Keratinocyte (primary cell): ENCODE data around the gene WDFY2. TPM values are rescaled to one million over a fixed set of nuclear protein-coding genes. Genes with fewer than 3 reads are reported as not detected.

ENCODE experiments used
- DNase-seq: peaks from one replicate; pipeline ENCODE4 v3.0.0-alpha.2; 2011; ENCODE audit warnings: low read depth, missing footprints, low spot score
- FAIRE-seq: peaks from 2 replicates; lab custom pipeline; 2011; peaks lifted over from hg19 to GRCh38; lab: Jason Lieb, UNC
- H2AFZ ChIP-seq: 2 replicates; pipeline ENCODE4 v1.6.0; 2012; ENCODE audit warnings: low read length, control low read depth, inconsistent platforms; ENCODE audit not compliant: control insufficient read depth
- H3K27ac ChIP-seq: 2 replicates; pipeline ENCODE4 v1.5.1; 2011; ENCODE audit warnings: low read length; ENCODE audit not compliant: control insufficient read depth, insufficient read depth
- H3K27me3 ChIP-seq: 3 replicates; pipeline ENCODE4 v1.6.0; 2011; ENCODE audit warnings: low read length; ENCODE audit not compliant: control insufficient read depth, insufficient read depth; ENCODE audit errors: extremely low read depth
- H3K36me3 ChIP-seq, 2 experiments: 2 replicates in 1 of 2; 3 replicates in 1 of 2; pipeline ENCODE4 v1.5.1; 2011; ENCODE audit warnings: low read length in 2 of 2, mild to moderate bottlenecking in 1 of 2; ENCODE audit not compliant: control insufficient read depth in 2 of 2, insufficient read depth in 2 of 2; ENCODE audit errors: extremely low read depth in 1 of 2
- H3K4me1 ChIP-seq: 3 replicates; pipeline ENCODE4 v1.5.1; 2011; ENCODE audit warnings: low read length; ENCODE audit not compliant: control insufficient read depth, insufficient read depth; ENCODE audit errors: extremely low read depth
- H3K4me2 ChIP-seq: 3 replicates; pipeline ENCODE4 v1.6.0; 2011; ENCODE audit warnings: low read depth, low read length; ENCODE audit not compliant: control insufficient read depth, insufficient read depth; ENCODE audit errors: extremely low read depth
- H3K4me3 ChIP-seq, 3 experiments: fragments of 200-600 bp in 1 of 3; sonication (generic) in 1 of 3; 2 replicates in 2 of 3; 3 replicates in 1 of 3; pipeline ENCODE4 v1.5.1; 2011 to 2016; ENCODE audit warnings: low read length in 3 of 3, mild to moderate bottlenecking in 3 of 3, control low read depth in 2 of 3, inconsistent platforms in 1 of 3, low read depth in 1 of 3, mixed read lengths in 1 of 3, mixed run types in 1 of 3, moderate library complexity in 1 of 3; ENCODE audit not compliant: control insufficient read depth in 2 of 3, insufficient read depth in 2 of 3; ENCODE audit errors: extremely low read depth in 1 of 3
- H3K79me2 ChIP-seq: 2 replicates; pipeline ENCODE4 v1.6.0; 2012; ENCODE audit warnings: low read length; ENCODE audit not compliant: control insufficient read depth, insufficient read depth
- H3K9ac ChIP-seq: 3 replicates; pipeline ENCODE4 v1.6.0; 2011; ENCODE audit warnings: low read length; ENCODE audit not compliant: control insufficient read depth, insufficient read depth; ENCODE audit errors: extremely low read depth
- H3K9me1 ChIP-seq: 3 replicates; pipeline ENCODE4 v1.6.0; 2011; ENCODE audit warnings: low read length; ENCODE audit not compliant: control insufficient read depth, insufficient read depth; ENCODE audit errors: extremely low read depth
- H3K9me3 ChIP-seq: 2 replicates; pipeline ENCODE4 v1.5.1; 2012; ENCODE audit warnings: low read depth, low read length; ENCODE audit not compliant: control insufficient read depth
- H4K20me1 ChIP-seq: 3 replicates; pipeline ENCODE4 v1.6.0; 2011; ENCODE audit warnings: low read length; ENCODE audit not compliant: control insufficient read depth, insufficient read depth; ENCODE audit errors: extremely low read depth
- EZH2 ChIP-seq: IDR thresholded peaks from one replicate; pipeline ENCODE4 v1.6.1; 2012; ENCODE audit warnings: inconsistent platforms, mild to moderate bottlenecking, low read length, moderate library complexity
- dilution Hi-C: fragments of 300-500 bp; cut with MboI; formaldehyde crosslinking; loops from one replicate; pipeline ENCODE4 v1.7.0; 2020; ENCODE audit warnings: low sequenced_read_pairs; ENCODE audit not compliant: extremely low pct_ligation_motif_present
- polyA plus RNA-seq, 5 experiments: library from polyadenylated mRNA; depleted of rRNA in 3 of 5; stranded (reverse) in 3 of 5; stranded (forward) in 1 of 5; unstranded in 1 of 5; fragments of >200 nt; gene quantifications; 1 replicate in 1 of 5; 2 replicates in 3 of 5; 3 replicates in 1 of 5; pipeline versions ENCODE4 v1.2.1 to v1.2.3, GENCODE V29; 2011 to 2012; ENCODE audit warnings: missing spikeins in 2 of 5, low read depth in 1 of 5, low replicate concordance in 1 of 5
- TF ChIP-seq, protein P1 (sequence below), 3 experiments: IDR thresholded peaks in 1 of 3; conservative IDR thresholded peaks in 1 of 3; optimal IDR thresholded peaks in 1 of 3; 2 replicates in 2 of 3; 3 replicates in 1 of 3; pipeline versions ENCODE3 to v1.5.1; 2011; ENCODE audit warnings: low read length in 3 of 3, mild to moderate bottlenecking in 3 of 3, moderate library complexity in 2 of 3, control low read depth in 1 of 3, inconsistent platforms in 1 of 3; ENCODE audit not compliant: insufficient read depth in 2 of 3; ENCODE audit errors: extremely low read depth in 1 of 3

WDFY2 gene
- polyA plus RNA-seq, 1 donor (not counting 4 experiments of a cell fraction or from before 2014, with no cell fraction given) = 18.6 TPM

DNA sequence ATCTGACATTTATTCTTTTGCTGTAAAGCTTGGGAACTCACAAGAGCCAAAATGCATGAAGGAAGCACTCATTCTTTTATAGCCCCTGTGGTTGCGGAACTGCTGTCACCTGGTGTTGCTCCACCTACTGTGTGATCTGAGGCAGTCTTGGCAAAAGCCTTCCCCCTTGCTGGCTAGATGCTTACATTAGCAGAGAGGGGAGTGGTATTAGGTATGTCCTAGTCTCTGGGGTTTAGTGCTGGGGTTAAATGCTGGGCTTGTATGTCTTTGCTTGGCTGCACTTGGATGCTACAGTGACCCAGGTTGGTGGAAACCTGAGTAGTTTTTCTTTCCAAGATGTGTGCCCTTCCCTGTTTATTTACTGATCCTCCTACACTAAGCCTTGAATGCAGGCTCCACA lies 99.3 kb downstream of the WDFY2 start:
- TF ChIP-seq, protein P1, sequence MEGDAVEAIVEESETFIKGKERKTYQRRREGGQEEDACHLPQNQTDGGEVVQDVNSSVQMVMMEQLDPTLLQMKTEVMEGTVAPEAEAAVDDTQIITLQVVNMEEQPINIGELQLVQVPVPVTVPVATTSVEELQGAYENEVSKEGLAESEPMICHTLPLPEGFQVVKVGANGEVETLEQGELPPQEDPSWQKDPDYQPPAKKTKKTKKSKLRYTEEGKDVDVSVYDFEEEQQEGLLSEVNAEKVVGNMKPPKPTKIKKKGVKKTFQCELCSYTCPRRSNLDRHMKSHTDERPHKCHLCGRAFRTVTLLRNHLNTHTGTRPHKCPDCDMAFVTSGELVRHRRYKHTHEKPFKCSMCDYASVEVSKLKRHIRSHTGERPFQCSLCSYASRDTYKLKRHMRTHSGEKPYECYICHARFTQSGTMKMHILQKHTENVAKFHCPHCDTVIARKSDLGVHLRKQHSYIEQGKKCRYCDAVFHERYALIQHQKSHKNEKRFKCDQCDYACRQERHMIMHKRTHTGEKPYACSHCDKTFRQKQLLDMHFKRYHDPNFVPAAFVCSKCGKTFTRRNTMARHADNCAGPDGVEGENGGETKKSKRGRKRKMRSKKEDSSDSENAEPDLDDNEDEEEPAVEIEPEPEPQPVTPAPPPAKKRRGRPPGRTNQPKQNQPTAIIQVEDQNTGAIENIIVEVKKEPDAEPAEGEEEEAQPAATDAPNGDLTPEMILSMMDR (optimal IDR thresholded peaks at IDR 0.05 in 1 of 3, IDR thresholded peaks at IDR 0.05 in 1 of 3, conservative IDR thresholded peaks at IDR 0.05 in 1 of 3; ENCODE audit: extremely low read depth in 1 of 3, insufficient read depth in 2 of 3, low read length in 3 of 3) = no peak
- TF ChIP-seq EZH2 = no peak
- Histone ChIP-seq H4K20me1 (peaks cover 2% of the 10 kb centered on the region), H3K9me1 (no peaks in the 10 kb centered on the region), H3K27ac (no peak overlapping the region), H3K9me3 (no peaks in the 10 kb centered on the region), H3K27me3 (no peaks in the 10 kb centered on the region), H3K9ac (no peak overlapping the region), H3K4me3 (no peak overlapping the region), H2AFZ (no peak overlapping the region), H3K36me3 (peaks cover 8 to 24% of the 10 kb centered on the region in 2 experiments), H3K4me1 (peaks cover 18% of the 10 kb centered on the region), H3K79me2 (peaks cover 72% of the 10 kb centered on the region), H3K4me2 (no peak overlapping the region)
- DNase-seq (no peak), FAIRE-seq (no peak)
- dilution Hi-C loops = no loop called here

DNA sequence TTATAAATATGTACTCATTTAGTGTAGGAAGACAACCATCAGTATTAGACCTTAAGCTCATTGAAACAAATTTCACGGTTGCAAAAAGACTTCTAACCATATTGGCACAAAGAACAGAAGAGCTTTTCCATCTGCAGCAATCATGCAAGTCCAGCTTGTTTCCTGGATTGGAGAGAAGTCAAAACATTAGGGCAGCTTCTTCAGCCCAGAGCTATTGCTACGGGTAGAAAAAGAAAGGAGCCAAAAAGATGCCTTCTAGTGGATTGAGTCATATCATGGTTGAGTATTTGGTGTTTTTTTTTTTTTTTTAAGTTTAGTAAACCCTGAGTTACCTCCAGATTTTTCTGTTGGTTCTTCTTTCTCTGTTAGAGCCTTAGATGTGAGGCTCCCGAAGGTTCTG lies 99.8 kb downstream of the WDFY2 start:
- Histone ChIP-seq H3K27ac (no peak overlapping the region), H3K4me1 (peaks cover 18% of the 10 kb centered on the region), H3K36me3 (peaks cover 8 to 24% of the 10 kb centered on the region in 2 experiments), H2AFZ (no peak overlapping the region), H3K4me3 (no peak overlapping the region), H3K9me3 (no peaks in the 10 kb centered on the region), H4K20me1 (peaks cover 2% of the 10 kb centered on the region), H3K9me1 (no peaks in the 10 kb centered on the region), H3K9ac (no peak overlapping the region), H3K27me3 (no peaks in the 10 kb centered on the region), H3K79me2 (peaks cover 70% of the 10 kb centered on the region), H3K4me2 (no peak overlapping the region)
- no peak for DNase-seq
- TF ChIP-seq, protein P1 (optimal IDR thresholded peaks at IDR 0.05 in 1 of 3, IDR thresholded peaks at IDR 0.05 in 1 of 3, conservative IDR thresholded peaks at IDR 0.05 in 1 of 3; ENCODE audit: extremely low read depth in 1 of 3, insufficient read depth in 2 of 3, low read length in 3 of 3) = no peak
- TF ChIP-seq EZH2 = no peak
- dilution Hi-C loops = no loop called here
- no peak for FAIRE-seq
